Stimulated activated CD4-positive, alpha-beta T cell treated with anti-CD3 and anti-CD28 coated beads, Interleukin-15, amount 100 ng/mL, for 24 hours (primary cell): ENCODE data around the gene SMAP1.

Experiments used
- DNase-seq: peaks from one replicate; pipeline ENCODE4 v3.0.0-alpha.2; 2020

Gene SMAP1

DNA sequence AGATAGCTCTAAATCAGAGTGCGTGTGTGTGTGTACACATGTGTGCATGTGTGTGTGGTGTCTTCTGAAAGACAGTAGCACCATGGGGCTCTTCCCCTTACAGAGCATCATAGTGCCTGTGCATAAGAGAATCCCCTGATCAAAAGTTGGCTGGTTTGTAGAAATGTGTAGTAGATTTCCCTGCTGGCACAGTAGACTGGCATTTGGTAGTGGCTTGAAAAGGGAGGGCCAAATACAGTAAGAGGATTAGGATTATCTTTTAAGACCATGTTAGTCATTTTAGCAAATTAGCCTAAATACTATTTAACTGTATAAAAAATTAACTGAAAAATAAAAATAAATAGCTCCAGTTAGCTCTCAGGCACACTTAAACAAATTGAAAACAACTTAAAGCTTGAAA is 176.6 kb downstream of the SMAP1 start:
- DNase-seq, result no peak

DNA sequence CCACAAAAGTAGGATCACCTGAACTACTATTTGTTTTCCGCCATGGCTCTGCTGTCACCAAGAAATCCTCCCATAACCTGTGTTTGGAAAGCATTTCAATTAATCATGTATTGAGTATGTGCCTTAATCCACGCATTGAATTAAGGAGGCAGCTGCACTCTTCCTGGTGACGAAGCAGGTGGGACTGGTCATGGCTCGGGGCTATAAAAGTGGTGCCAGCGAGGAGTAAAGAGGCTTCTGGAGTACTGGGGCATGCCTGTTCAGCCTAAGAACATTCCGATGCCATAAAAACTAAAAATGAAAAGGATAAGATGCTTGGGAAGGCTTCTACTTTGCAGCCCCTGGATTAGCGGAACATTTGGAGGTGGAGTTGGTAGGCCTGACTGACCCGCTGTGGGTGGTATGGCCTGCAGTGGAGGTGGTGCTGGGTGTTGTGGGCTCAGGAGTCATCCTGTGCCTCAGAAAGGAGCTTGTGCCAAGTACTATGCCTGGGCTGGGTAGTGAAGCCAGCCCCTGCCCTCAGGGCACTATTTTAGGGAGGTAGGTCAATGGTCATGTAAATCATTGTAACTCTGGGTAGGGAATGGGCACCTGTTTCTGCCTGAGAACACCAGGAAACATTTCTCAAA is 178.6 kb downstream of the SMAP1 start:
- no peak for DNase-seq

DNA sequence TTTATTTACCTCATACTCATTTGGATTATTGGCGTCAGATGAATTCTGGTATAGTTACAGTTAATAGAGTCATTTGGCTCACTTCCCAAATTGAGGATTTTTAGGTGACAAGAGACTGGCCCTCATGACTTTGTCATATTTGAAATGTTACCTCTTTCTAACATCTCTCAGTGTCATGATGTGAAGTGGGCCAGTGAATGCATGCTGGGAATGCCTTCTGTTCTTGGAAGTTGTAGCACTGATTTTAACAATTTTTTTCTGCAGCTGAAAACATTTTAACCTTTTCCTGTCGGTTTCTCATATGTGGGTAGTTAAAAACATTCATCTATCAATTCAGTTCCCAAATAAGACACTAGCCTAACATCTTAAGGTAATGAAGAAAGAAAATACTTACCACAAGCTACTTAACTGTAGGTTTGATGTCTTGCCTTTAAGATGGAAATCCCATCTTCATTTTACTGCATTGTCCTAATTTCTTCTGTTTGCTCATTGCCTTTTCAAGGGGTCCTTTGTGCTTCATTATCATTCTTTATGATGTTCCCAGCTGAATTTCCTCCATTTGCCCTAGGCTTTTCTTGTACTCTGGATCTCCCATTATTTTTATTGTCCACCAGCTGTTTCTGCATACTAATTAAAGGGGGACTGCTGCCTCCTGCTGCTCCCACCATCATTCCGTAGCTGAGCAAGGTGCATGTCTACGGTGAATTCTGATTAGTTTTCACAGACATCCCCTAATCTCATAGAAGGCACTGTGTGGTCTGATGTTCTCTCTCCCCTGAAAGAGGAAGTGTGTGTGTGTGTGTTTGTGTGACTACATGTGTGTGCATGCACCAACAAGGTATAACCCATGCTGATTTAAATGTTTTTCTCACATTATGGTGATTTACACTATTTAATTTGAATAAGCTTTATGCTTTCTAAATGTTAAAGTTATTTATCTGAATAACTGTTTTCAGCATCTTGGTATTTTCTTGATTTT is 179.7 kb downstream of the SMAP1 start:
- DNase-seq, result no peak

GRCh38 chr6:70849348-70850069 is 181.8 kb downstream of the SMAP1 start:
- no peak for DNase-seq

DNA sequence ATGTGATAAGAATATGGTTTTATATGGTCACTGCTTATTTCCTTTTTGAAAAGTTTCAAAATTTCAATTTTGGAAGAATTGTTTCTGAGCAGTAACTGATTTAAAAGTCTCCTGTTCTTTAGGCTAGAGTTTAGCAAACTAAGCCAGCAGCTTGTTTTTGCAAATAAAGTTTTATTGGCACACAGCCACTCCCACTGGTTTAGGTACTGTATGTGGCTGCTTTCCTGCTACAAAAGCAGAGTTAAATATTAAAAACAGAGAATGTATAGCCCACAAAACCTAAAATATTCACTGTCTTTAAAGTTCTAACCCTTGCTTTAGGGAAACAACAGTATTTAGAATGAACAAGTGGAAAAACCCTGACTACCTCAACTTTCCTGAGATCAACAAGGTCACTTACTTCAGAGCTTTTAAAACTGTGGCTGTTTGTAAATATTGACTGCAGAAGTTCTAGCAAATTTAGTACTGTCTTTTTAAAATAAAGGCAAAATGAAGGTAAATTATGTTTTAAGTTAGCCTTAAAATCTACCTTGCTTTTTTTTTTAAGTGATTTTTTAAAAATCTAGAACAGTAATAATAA is 185.1 kb downstream of the SMAP1 start:
- DNase-seq, result no peak

DNA sequence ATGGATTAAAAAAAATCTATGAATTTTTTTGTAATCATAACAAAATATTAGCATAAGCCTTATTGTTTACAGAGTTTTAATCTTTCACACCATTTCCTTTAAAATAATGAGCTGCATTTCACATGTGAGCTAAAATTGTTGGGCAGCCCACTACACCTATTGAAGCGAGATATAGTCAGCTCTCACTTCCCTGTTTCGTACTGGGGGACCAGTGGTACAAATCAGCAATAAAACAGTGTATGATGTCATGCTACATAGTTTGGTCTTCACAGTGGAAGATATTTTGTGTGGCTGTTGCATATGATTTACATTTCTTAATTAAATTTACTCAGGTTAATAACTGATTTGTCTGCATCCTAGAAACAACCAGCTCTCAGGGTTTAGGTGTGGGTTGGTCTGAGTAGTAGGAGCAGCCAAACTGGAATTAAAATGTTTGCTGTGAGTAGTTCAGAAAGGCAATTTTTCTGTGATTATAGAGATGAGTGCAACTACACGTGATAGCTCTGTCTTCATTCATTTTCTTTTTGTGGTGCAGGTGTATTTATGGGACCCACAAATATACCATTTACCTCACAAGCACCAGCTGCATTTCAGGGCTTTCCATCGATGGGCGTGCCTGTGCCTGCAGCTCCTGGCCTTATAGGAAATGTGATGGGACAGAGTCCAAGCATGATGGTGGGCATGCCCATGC is 189.8 kb downstream of the SMAP1 start:
- no peak for DNase-seq

- no peak for DNase-seq
These were observed 192.4 kb downstream of the SMAP1 start for GRCh38 chr6:70860045-70860444.

DNA sequence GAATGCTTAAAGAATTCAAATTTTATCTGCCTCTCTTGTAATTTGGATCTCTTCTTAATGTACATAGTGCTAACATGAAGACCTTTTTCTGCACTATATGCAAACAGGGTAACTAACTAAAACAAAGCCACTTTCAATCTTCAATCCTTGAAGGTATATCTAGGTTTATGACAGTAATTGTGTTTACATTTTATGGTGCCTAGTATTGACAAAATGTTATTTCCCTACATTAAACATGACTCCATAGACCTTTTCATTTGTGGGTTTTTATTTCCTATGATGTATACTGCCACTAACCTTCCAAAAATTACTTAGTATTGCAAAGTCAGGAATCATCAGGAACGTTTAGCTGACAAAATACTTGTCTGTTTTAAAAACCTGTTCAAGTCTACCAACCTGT is 193.2 kb downstream of the SMAP1 start:
- no peak for DNase-seq

DNA sequence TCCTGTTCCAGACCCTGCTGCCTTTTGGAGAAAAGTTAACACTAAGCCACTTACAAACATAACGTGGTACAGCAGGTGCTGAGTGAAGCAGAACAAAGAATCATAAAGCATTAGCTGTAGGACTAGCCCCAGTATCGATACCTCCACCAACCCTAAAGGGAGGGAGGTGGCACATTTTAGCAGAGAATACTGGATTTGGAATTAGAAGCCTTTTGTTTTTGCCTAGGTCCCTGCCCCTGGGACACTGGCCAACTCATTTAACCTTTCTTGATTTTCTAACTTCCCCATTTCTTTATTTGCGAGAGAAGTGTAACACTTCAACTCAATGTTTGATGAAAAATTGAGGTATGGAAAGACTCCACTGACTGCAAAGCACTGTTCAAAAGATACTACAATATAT is 195.7 kb downstream of the SMAP1 start:
- no peak for DNase-seq

DNA sequence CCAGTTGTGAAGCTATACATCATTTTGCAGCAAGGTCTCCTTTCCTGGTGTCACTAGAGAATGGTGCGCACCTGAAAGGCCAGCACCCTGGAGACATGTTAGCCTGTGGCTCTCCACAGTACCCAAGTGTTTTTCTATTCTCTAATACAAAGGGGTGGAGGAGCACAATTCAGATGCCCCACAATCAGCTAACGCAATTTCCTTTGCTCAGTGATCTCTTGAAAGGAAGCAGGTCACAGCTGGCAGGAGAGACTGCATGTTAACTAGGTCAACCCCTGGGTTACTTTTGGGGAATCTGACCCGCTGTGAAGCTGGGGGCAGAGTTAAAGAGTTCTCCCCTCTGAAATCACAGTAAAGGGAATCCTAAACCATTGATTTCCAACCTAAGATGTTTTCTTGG is 196.7 kb downstream of the SMAP1 start:
- DNase-seq, result no peak

GRCh38 chr6:70872469-70872868 is 204.8 kb downstream of the SMAP1 start:
- no peak for DNase-seq

DNA sequence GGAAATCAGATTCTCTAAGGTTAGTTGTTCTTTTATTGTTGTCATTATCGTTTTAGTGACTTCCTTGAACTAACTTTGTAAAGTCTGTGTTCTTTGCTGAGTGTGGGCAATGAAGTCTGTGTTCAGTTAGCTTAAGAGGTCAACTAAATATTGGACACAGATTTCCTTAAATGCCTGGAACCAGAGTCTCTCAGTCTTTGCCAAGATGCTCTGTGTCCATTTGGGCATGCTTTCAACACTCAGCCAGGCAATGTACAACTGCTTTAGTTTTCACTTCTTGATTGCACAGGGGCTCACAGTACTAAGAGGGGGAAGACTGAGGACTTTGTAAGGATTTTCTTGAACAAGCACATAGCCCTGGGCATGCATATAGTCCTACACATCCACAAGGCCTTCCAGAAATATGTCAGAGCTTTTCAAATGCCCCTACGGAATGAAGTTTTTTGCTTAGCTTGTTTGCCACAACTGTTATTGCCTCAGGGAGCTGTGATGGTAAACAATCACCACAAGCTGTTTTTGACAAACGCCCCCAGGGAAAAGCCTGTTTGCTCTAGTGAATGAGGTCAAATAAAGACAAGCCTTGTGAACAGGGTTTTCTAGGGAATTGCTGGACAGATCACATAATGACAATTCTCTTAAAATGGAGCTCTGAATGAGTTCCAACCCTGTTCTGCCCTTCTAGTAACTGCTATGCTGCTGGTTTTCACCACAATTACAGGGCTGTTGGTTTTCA is 206.7 kb downstream of the SMAP1 start:
- DNase-seq, result no peak

GRCh38 chr6:70879496-70879895 is 211.8 kb downstream of the SMAP1 start:
- no peak for DNase-seq

DNA sequence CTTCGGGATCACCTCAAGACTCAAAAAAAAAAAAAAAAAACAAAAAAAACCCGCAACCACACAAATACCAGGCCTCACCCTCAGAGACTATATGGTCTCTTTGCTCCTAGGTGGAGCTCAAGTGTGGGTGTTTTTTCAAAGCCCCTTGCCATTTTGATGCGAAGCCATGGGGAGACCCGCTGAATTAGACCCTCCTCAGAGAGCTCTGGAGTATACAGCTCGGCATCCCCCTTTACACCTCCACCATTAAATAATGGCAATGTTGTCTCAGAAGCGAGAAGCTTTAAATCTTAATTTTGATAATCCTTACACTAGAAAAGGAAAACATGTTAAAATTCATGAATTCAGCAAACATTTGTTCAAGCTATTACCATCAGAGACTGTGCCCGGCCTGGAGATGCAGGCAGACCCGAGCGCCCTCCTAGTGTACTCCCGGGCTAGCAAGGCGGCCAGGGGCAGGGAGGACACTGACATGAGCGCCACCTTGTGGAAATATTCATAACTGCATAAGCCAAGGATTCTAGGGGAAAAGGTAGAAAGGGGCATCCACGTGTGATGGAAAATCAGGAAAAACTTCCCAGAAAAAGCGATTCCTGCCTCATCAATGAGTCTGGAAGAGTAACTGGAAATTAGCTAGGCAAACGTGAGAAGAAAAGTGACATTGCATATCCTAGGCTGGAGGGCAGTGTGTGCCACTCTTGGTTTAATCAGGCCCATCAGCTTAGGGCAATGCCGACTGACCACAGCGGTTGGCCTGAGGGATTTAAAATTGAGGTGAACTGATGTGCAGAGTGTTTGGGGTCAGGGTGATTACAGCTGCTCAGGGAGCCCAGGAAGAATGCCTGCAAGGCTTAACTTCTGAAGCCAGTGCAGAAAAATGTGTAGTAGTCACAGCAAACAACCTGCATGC is 216.6 kb downstream of the SMAP1 start:
- peak; percentile 55 for DNase-seq

- DNase-seq, result no peak
These were observed 218.4 kb downstream of the SMAP1 start for GRCh38 chr6:70886071-70886470.

DNA sequence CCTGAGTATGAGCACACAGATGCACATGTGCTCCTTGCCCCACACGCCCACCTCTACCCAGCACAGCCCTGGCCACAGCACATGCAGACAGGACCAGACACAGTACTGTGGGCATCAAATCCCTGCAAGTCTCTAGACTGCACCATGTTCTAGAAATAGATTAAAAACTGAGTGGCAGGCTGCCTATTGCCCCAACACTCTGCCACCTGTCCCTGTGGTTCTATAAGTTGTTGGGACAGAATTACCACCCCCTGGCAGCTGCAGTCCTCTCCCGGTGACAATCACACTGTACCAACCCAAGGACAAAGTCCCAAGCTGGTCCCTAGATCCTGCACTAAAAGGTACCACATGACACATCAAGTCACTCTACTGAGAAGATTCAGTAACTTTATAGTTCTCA is 219.0 kb downstream of the SMAP1 start:
- no peak for DNase-seq

DNA sequence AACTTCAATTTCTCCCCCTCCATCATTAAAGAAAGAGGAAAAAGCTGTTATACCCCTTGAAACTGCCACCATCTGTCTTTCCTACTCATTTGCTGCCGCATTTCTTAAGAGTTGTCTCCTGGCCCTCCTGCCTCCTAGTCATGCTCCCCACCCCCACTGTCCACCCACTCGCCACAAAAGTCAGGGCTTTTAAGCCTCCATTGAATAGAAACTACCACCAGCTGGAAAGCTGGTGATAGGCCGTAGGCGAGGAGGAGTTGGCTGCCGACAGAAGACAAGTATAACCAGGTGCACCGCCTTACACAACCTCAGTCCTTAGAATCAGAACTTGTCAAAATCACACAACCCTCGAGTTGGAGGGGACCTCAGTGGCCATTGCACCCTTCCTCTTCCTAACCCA is 221.6 kb downstream of the SMAP1 start:
- no peak for DNase-seq

DNA sequence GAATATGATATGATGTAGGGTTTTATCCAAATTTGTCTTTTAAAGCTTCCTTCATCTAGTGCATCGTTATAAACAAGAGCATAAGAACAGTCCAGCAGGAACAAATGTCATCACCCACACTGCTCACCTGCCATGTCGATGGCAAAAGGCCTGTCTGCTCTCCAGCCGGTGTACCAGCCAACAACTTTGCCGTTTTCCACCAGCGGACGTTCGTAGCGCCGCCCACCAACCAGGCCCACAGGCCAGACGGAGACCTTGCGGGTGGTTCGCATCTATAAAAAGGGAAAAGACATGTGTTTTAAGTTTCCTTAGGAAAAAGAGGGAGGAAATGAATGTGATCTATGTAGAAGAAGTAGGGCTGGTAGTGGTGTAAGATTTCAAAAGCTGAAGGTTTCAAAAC is 226.3 kb downstream of the SMAP1 start:
- DNase-seq, result no peak

DNA sequence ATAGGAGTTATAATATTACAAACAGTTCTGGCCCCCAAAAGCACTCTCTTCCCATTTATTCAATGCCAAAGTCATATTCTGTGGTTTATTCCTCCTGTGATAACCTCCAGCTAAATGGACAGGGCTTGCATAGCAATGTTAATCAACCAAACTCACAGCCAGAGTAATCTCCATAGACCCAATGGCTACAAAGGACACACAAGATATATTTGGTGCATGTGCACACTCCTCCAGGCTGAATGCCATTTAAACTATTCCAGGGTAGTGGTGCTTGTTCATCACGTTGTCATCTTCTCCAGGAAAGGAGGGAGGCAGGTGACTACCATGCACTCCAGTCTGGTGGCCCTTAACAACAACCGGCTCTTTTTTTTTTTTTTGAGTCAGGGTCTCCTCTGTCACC is 232.4 kb downstream of the SMAP1 start:
- no peak for DNase-seq

GRCh38 chr6:70901324-70901723 is 233.6 kb downstream of the SMAP1 start:
- DNase-seq, result no peak
